GM19240 (cell line): Measurements from ENCODE around the gene TMOD3.
"Not testable (repeated sequence)": the region's sequence is repeated elsewhere in the genome, so short reads cannot be mapped to it uniquely, and the experiment has no call there.

Experiments
- DNase-seq: peaks from one replicate; pipeline ENCODE4 v3.0.0; 2011; ENCODE audit warnings: low spot score; ENCODE audit not compliant: insufficient read length

TMOD3 gene

GRCh38 chr15:51829376-51830275, at the start of gene TMOD3:
Gene TMOD3 (plus strand): TSS chr15:51829653. CDS start chr15:51862885, 33,232 bp downstream.
- DNase-seq = peak; percentile 89

- no peak for DNase-seq
These were observed 48.8 kb upstream of the TMOD3 start for GRCh38 chr15:51780636-51781035.

DNA sequence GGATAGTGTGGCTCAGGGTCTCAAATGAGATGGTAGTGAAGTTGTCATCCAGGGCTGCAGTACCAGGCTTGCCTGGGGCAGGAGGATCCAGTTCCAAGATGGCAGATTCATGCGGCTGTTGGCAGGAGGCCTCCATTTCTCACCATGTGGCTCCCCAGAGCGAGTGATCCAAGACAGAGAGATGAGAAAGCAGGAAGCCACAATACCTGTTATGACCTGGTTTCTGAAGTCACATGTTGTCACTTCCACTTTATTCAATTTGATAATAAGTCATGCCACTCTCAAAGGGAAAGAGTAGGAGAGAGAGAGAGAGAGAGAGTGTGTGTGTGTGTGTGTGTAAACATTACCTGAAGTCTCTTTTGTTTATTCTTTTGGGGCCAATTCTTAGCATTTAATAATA, 47.9 kb upstream of the TMOD3 start:
- no peak for DNase-seq

- DNase-seq = no peak
These were observed 47.0 kb upstream of the TMOD3 start for GRCh38 chr15:51782357-51782896.

DNA sequence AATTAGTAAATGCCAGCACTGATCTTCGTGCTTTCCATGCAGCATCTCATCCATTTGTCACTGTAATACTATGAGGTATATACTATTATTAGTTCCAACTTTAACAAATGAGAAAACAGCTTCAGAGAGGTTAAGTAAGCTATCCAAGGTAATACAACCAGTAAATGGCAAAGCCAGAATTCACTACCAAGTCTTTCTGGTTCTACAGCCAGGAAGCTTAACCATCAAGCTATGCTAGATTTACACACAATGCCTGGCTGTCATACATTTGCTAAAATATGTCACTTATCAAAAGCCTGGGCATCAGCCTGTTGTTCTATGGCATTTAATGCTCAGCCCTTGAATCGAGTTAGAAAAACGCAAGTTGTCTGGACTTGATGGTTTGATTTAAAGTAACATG, 45.5 kb upstream of the TMOD3 start:
- no peak for DNase-seq

- not testable (repeated sequence) for DNase-seq
These were observed 42.3 kb upstream of the TMOD3 start for GRCh38 chr15:51787130-51787529.

DNA sequence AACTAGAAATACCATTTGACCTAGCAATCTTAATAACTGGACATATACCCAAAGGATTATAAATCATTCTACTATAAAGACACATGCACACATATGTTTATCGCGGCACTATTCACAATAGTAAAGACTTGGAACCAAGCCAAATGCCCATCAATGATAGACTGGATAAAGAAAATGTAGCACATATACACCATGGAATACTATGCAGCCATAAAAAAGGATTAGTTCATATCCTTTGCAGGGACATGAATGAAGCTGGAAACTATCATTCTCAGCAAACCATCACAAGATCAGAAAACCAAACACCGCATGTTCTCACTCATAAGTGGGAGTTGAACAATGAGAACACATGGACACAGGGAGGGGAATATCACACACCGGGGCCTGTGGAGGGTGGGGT, 37.0 kb upstream of the TMOD3 start:
- DNase-seq = not testable (repeated sequence)

DNA sequence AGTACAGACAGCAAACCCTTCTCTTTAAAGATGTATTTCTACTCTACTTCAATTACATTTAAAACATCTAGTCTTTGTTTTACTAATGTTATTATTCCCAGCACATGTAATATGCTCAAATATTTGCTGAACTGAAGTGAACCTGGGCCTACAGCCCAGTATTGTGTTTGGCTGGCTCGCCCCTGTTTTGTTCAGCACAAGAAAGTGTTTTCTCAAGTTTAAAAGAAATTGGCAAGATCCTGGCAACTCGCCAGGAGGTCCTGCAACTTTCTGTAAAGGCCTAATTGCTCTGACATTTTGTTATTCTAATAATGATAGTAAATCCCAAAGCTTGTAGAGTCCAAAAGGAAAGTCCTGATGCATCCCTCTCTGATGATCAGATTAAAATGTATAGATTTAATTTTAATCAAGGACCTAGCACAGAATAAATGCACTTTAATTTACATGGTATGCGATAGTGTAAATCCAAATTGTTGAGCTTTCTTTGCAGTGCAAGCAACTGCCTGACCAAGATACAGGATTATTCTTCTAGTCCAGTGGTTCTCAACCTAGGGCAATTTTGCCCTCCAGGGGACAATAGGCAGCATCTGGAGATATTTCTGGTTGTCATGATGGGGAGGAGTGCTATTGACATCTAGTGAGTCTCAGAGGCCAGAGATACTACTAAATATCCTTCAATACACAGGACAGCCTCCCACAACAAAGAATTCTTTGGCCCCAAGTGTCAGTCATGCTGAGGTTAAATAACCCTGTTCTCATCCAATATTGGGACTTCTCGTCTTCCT, 35.7 kb upstream of the TMOD3 start:
- no peak for DNase-seq

- no peak for DNase-seq
These were observed 32.5 kb upstream of the TMOD3 start for GRCh38 chr15:51796847-51797401.

GRCh38 chr15:51798281-51798680, 31.2 kb upstream of the TMOD3 start:
- DNase-seq = no peak

GRCh38 chr15:51799282-51800252, 29.9 kb upstream of the TMOD3 start:
- no peak for DNase-seq

DNA sequence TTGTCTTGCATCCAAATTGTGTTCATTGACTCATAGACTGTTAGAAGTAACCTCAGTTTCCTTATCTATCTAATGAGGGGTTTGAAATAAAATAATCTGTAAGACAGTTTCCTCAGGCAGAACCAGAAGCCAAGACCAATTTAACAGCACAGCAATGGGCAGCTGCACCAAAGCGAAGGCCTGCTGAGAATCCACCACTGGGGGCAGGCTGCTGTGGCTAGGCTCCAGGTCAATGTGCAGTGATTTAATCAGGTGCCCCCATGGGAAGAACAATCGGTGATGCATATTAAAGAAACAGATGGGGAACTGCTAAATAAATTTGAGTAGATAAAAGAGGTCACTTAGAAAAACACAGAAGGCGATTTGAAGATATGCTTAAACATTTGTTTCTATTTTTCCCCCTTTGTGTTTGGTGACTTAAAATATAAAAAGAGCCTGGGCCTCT, 28.0 kb upstream of the TMOD3 start:
- no peak for DNase-seq

- DNase-seq = no peak
These were observed 26.9 kb upstream of the TMOD3 start for GRCh38 chr15:51802593-51802992.

- DNase-seq = no peak
These were observed 25.5 kb upstream of the TMOD3 start for GRCh38 chr15:51803965-51804364.

GRCh38 chr15:51806123-51806522, 23.3 kb upstream of the TMOD3 start:
- DNase-seq = no peak

GRCh38 chr15:51809457-51809856, 20.0 kb upstream of the TMOD3 start:
- no peak for DNase-seq

GRCh38 chr15:51812598-51812997, 16.9 kb upstream of the TMOD3 start:
- no peak for DNase-seq

DNA sequence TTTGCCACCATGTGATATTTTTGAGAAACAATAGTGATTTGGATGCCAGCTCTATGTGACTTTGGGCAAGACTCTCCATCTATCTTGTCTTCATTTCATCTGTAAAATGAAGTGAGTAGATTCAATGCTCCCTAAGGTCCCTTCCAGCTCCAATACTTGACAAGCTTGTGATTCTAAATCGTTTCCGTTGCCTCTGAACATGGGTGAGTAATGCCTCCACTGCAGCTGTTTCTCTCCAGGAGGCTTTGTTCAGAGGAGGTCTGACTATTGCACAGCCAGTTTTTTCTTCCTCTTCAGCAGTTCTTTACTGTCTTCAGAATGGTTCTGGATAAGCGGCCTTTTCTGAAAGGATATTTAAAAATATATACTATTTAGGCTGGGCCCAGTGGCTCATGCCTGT, 14.8 kb upstream of the TMOD3 start:
- DNase-seq = no peak

GRCh38 chr15:51816611-51817010, 12.8 kb upstream of the TMOD3 start:
- no peak for DNase-seq

- no peak for DNase-seq
These were observed 11.3 kb upstream of the TMOD3 start for GRCh38 chr15:51818150-51818549.

GRCh38 chr15:51825698-51826097, 3.8 kb upstream of the TMOD3 start:
- no peak for DNase-seq
